Measurements from ENCODE around the gene MSTN. TPM values are rescaled to one million over a fixed set of nuclear protein-coding genes. Genes with fewer than 3 reads are reported as not detected.

MSTN gene
- total RNA-seq: under 1 TPM; 0.64 to 0.73 (median 0.66) TPM

- no peak for DNase-seq (ENCODE audit: low spot score in 2 of 2)
- Histone ChIP-seq H3K27ac (no peak within 1 kb of the TSS), H3K4me3 (no peak within 1 kb of the TSS), H3K4me1 (no peaks in the 10 kb centered on the region), H3K9me3 (no peaks in the 10 kb centered on the region), H3K27me3 (no peaks in the 10 kb centered on the region), H3K36me3 (no peaks in the 10 kb centered on the region)
- intact Hi-C loops (cut with DNase I; ENCODE audit: low total_unique reads): loop anchor here (5.0 kb wide), 1 partner anchor 175 kb away; no protein-coding TSS in a partner anchor
- TF ChIP-seq CTCF (IDR thresholded peaks at IDR 0.05) (no peak), POLR2AphosphoS5 (IDR thresholded peaks at IDR 0.05) (no peak), POLR2A (IDR thresholded peaks at IDR 0.05) (no peak)
These were observed at the start of gene MSTN for GRCh38 chr2:190062601-190063000. TSS of gene MSTN (minus strand) at chr2:190062729. CDS start at chr2:190062596, 133 bp downstream.

- H3K4me3 ChIP-seq: no peak overlapping the region
- TF ChIP-seq CTCF (IDR thresholded peaks at IDR 0.05): no peak
- TF ChIP-seq POLR2A (IDR thresholded peaks at IDR 0.05): no peak
- no peak for TF ChIP-seq POLR2AphosphoS5 (IDR thresholded peaks at IDR 0.05)
- H3K27me3 ChIP-seq: no peaks in the 10 kb centered on the region
- no peak for DNase-seq (ENCODE audit: low spot score in 2 of 2)
- H3K4me1 ChIP-seq: no peaks in the 10 kb centered on the region
- no peak overlapping the region for H3K27ac ChIP-seq
- H3K9me3 ChIP-seq: no peaks in the 10 kb centered on the region
- no peaks in the 10 kb centered on the region for H3K36me3 ChIP-seq
- intact Hi-C loops (cut with DNase I; ENCODE audit: low total_unique reads): loop anchor here (5.0 kb wide), 1 partner anchor 76 kb away; no protein-coding TSS in a partner anchor
These were observed 48.6 kb upstream of the MSTN start for GRCh38 chr2:190111166-190111565.

- no peaks in the 10 kb centered on the region for H3K36me3 ChIP-seq
- intact Hi-C loops (cut with DNase I; ENCODE audit: low total_unique reads): loop anchor here (5.0 kb wide), 1 partner anchor 77 kb away; no protein-coding TSS in a partner anchor
- no peak overlapping the region for H3K4me3 ChIP-seq
- DNase-seq (ENCODE audit: low spot score in 2 of 2): no peak
- no peaks in the 10 kb centered on the region for H3K9me3 ChIP-seq
- H3K27ac ChIP-seq: no peak overlapping the region
- H3K4me1 ChIP-seq: no peaks in the 10 kb centered on the region
- TF ChIP-seq POLR2A (IDR thresholded peaks at IDR 0.05) (no peak), POLR2AphosphoS5 (IDR thresholded peaks at IDR 0.05) (no peak), CTCF (IDR thresholded peaks at IDR 0.05) (no peak)
- H3K27me3 ChIP-seq: no peaks in the 10 kb centered on the region
These were observed 48.2 kb upstream of the MSTN start for GRCh38 chr2:190110699-190111098.

- intact Hi-C loops (cut with DNase I; ENCODE audit: low total_unique reads): loop anchor here (5.0 kb wide), 1 partner anchor 77 kb away; no protein-coding TSS in a partner anchor
- H3K9me3 ChIP-seq: no peaks in the 10 kb centered on the region
- no peaks in the 10 kb centered on the region for H3K36me3 ChIP-seq
- H3K4me1 ChIP-seq: no peaks in the 10 kb centered on the region
- H3K27me3 ChIP-seq: no peaks in the 10 kb centered on the region
- H3K27ac ChIP-seq: no peak overlapping the region
- no peak for DNase-seq (ENCODE audit: low spot score in 2 of 2)
- no peak overlapping the region for H3K4me3 ChIP-seq
- TF ChIP-seq POLR2AphosphoS5 (IDR thresholded peaks at IDR 0.05): no peak
- TF ChIP-seq CTCF (IDR thresholded peaks at IDR 0.05): no peak
- TF ChIP-seq POLR2A (IDR thresholded peaks at IDR 0.05): no peak
These were observed 47.6 kb upstream of the MSTN start for GRCh38 chr2:190110131-190110530.

- no peaks in the 10 kb centered on the region for H3K36me3 ChIP-seq
- TF ChIP-seq CTCF (IDR thresholded peaks at IDR 0.05) (no peak), POLR2A (IDR thresholded peaks at IDR 0.05) (no peak), POLR2AphosphoS5 (IDR thresholded peaks at IDR 0.05) (no peak)
- intact Hi-C loops (cut with DNase I; ENCODE audit: low total_unique reads): no loop called here
- no peaks in the 10 kb centered on the region for H3K9me3 ChIP-seq
- DNase-seq (ENCODE audit: low spot score in 2 of 2): no peak
- no peaks in the 10 kb centered on the region for H3K4me1 ChIP-seq
- H3K27ac ChIP-seq: no peak overlapping the region
- H3K27me3 ChIP-seq: no peaks in the 10 kb centered on the region
- H3K4me3 ChIP-seq: no peak overlapping the region
These were observed 44.9 kb upstream of the MSTN start for GRCh38 chr2:190107409-190107808.

Data from breast epithelium (tissue), 4 donors.